A673 (cell line): ENCODE results near the gene POLDIP3. TPM values are rescaled to one million over a fixed set of nuclear protein-coding genes. Genes with fewer than 3 reads are reported as not detected.
A peak's percentile ranks its signal among the peaks of the same experiment; 100 is the strongest.
"Not testable (repeated sequence)": the region's sequence is repeated elsewhere in the genome, so short reads cannot be mapped to it uniquely, and the experiment has no call there.

Source experiments
- BruUV-seq: library from RNA; stranded (reverse); fragments of 400-500 nt; replicated peaks from 2 replicates; lab custom pipeline; 2021; lab: Mats Ljungman, UMichigan
- CTCF ChIA-PET: fragments of 300-600 bp; sonication (Branson Sonifier 250); formaldehyde crosslinking; loops from one replicate; lab custom pipeline; 2022; ENCODE audit warnings: antibody characterized with exemption; lab: Charles Lee
- POLR2A ChIA-PET: fragments of 300-600 bp; sonication (Branson Sonifier 250); formaldehyde crosslinking; loops from one replicate; lab custom pipeline; 2022; ENCODE audit warnings: antibody characterized with exemption; ENCODE audit not compliant: low non-redundant PET; lab: Charles Lee
- DNase-seq: peaks from one replicate; pipeline ENCODE4 v3.0.0-alpha.2; 2015; ENCODE audit warnings: low spot score
- H3K27ac ChIP-seq: fragments of 200-600 bp; sonication (generic); 2 replicates; pipeline ENCODE4 v1.5.1; 2016; ENCODE audit warnings: mixed run types, low read depth, mild to moderate bottlenecking, mixed read lengths, antibody characterized with exemption, low read length; ENCODE audit not compliant: poor library complexity, severe bottlenecking
- H3K27me3 ChIP-seq: fragments of 200-600 bp; sonication (generic); replicated peaks from 2 replicates; pipeline ENCODE4 v1.6.1; 2017; ENCODE audit warnings: mixed run types, low read depth, mild to moderate bottlenecking, mixed read lengths, antibody characterized with exemption, low read length; ENCODE audit not compliant: insufficient read depth, poor library complexity
- H3K36me3 ChIP-seq: fragments of 200-600 bp; sonication (generic); 2 replicates; pipeline ENCODE4 v1.6.1; 2016; ENCODE audit warnings: mixed run types, mild to moderate bottlenecking, mixed read lengths, antibody characterized with exemption, low read length; ENCODE audit not compliant: insufficient read depth, poor library complexity, severe bottlenecking
- H3K4me1 ChIP-seq: fragments of 200-600 bp; sonication (generic); 2 replicates; pipeline ENCODE4 v1.6.1; 2017; ENCODE audit warnings: mixed run types, mild to moderate bottlenecking, mixed read lengths, antibody characterized with exemption, low read length; ENCODE audit not compliant: insufficient read depth, poor library complexity, severe bottlenecking
- H3K4me3 ChIP-seq: fragments of 200-600 bp; sonication (generic); 2 replicates; pipeline ENCODE4 v1.5.1; 2016; ENCODE audit warnings: low read depth, mixed run types, mild to moderate bottlenecking, mixed read lengths, low read length; ENCODE audit not compliant: poor library complexity, severe bottlenecking
- H3K9me3 ChIP-seq: fragments of 200-600 bp; sonication (generic); 2 replicates; pipeline ENCODE4 v1.6.1; 2016; ENCODE audit warnings: mixed run types, low read depth, mild to moderate bottlenecking, mixed read lengths, antibody characterized with exemption, low read length; ENCODE audit not compliant: poor library complexity, severe bottlenecking
- EZH2 ChIP-seq: fragments of 200-600 bp; sonication (generic); IDR thresholded peaks from 2 replicates; pipeline ENCODE4 v1.6.1; 2017; ENCODE audit warnings: borderline replicate concordance, low read depth, mild to moderate bottlenecking, mixed read lengths, antibody characterized with exemption, low read length; ENCODE audit not compliant: poor library complexity, severe bottlenecking
- intact Hi-C: fragments of 100-400 bp; cut with micrococcal nuclease; formaldehyde crosslinking; loops from one replicate; pipeline ENCODE4 v1.10.0; 2022; ENCODE audit not compliant: unreplicated experiment
- total RNA-seq: library from RNA; stranded (reverse); gene quantifications from 2 replicates; pipeline ENCODE4 v1.2.3, GENCODE V29; 2021
- TF ChIP-seq, protein P1 (sequence below): fragments of 300-800, 200-600 bp; sonication (generic); conservative IDR thresholded peaks from 2 replicates; pipeline ENCODE4 v1.5.1; 2017; ENCODE audit warnings: low read depth, mild to moderate bottlenecking, antibody characterized with exemption, low read length, moderate library complexity, mixed read lengths

POLDIP3 gene
- total RNA-seq, 1 experiment from 2014 or later, result 134 TPM

DNA sequence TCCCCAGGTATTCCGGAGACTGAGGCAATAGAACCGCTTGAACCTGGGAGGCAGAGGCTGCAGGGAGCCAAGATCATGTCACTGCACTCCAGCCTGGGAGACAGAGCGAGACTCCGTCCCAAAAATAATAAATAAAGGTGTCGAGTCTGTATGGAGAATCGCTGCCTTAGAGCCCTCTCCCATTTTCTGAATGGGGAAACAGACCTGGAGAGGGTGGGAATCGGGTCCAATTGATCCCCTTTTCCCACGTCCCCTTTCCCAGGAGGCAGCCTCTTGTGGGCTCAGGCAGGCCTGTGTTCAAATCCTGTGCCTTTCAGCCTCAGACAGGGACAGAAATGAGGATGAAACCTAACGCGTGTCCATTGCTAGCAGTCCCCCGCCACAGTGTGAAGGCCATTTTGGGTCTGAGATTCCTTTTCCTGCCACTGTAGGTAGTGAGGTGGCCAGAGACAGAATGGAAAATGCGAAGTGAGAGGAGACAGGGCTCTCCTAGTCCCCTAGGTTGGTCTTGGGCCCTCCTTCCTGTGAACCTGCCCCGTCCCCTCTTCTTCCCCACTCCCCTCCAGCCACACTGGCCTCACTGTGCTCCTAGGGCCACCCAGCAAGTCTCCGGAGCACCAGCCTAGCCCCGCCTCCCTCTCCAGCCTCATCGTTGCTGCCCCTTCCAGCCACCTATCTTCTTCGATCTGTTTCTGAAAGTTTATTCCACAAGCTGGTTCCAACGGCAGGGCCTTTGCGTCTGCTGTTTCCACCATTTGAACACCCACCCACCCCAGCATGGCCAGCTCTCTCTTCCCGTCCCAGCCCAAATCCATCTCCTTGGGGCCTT, 2.7 kb upstream of the POLDIP3 start:
- Histone ChIP-seq H3K4me3 (no peak overlapping the region), H3K36me3 (peaks cover 8% of the 10 kb centered on the region), H3K27ac (no peak overlapping the region), H3K4me1 (peaks cover 13% of the 10 kb centered on the region), H3K27me3 (no peaks in the 10 kb centered on the region), H3K9me3 (no peaks in the 10 kb centered on the region)
- intact Hi-C loops, result no loop called here
- no TSS peak for BruUV-seq
- POLR2A ChIA-PET, result no interaction called here
- DNase-seq, result no peak
- CTCF ChIA-PET, result interaction anchor here (0.6 kb wide), 1 partner anchor 380 kb away, joined by 3 read pairs; no protein-coding TSS in a partner anchor
- no peak for TF ChIP-seq EZH2
- TF ChIP-seq, protein P1, sequence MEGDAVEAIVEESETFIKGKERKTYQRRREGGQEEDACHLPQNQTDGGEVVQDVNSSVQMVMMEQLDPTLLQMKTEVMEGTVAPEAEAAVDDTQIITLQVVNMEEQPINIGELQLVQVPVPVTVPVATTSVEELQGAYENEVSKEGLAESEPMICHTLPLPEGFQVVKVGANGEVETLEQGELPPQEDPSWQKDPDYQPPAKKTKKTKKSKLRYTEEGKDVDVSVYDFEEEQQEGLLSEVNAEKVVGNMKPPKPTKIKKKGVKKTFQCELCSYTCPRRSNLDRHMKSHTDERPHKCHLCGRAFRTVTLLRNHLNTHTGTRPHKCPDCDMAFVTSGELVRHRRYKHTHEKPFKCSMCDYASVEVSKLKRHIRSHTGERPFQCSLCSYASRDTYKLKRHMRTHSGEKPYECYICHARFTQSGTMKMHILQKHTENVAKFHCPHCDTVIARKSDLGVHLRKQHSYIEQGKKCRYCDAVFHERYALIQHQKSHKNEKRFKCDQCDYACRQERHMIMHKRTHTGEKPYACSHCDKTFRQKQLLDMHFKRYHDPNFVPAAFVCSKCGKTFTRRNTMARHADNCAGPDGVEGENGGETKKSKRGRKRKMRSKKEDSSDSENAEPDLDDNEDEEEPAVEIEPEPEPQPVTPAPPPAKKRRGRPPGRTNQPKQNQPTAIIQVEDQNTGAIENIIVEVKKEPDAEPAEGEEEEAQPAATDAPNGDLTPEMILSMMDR, result no peak

DNA sequence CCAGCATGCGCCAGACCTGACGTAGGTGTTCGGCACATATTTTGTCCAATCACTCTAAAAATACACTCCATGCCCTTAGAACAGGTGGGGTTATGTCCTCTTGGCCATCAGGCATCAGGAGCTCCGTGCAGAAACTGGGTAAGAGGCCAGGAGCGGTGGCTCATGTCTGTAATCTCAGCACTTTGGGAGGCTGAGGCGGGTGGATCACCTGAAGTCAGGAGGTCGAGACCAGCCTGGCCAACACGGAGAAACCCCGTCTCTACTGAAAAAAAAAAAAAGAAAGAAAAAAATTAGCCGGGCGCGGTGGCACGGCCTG, 1.1 kb upstream of the POLDIP3 start:
- CTCF ChIA-PET, BruUV-seq, DNase-seq, H3K9me3 ChIP-seq, POLR2A ChIA-PET, H3K27me3 ChIP-seq: not testable (repeated sequence)
- Histone ChIP-seq H3K27ac (peak overlapping the region; percentile 97), H3K36me3 (peaks cover 21% of the 10 kb centered on the region), H3K4me3 (peak overlapping the region; percentile 77), H3K4me1 (peaks cover 28% of the 10 kb centered on the region)
- intact Hi-C loops, result loop anchor here (2.0 kb wide), 1 partner anchor 33 kb away; no protein-coding TSS in a partner anchor

DNA sequence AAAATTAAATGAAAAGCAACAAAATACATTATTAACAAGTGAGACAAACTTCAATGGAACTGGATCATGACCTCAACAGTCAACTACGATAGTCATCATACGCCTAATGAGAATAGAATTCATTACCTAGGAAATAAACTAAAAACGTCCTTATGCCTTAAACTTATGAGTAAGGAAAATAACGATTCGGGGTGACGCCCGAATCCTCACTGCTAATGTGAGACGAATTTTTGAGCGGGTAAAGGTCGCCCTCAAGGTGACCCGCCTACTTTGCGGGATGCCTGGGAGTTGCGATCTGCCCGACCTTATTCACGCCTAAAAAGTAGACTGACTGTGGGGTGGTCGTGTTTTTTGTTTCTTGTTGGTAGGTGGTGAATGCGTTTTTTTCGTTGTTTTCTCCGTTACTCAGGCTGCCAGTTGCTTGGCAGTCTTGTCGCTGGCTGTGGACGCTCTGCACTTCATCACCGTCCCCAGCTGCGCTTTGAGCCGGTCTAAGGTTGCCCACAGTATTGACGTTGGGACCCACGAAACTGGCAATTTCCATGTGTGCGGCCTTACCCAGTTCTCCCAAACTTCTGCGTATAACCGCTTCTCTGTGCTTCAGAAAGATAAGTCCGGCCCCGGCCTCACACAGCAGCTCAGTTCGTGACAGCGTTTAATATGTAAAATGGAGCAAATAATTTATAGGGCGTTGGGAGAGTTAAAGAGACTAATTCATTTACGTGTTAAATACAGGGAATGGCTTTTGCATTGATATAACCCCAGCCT, 593 bp upstream of the POLDIP3 start:
- ChIA-PET POLR2A (interaction anchor here (0.6 to 0.8 kb wide), 7 partner anchors 19 to 596 kb away, joined by 3 to 10 read pairs (median 4); no protein-coding TSS in a partner anchor), CTCF (no interaction called here)
- Histone ChIP-seq H3K9me3 (no peaks in the 10 kb centered on the region), H3K4me1 (peaks cover 34% of the 10 kb centered on the region), H3K27ac (peak overlapping the region; percentile 97), H3K27me3 (no peaks in the 10 kb centered on the region), H3K36me3 (peaks cover 22% of the 10 kb centered on the region), H3K4me3 (peak overlapping the region; percentile 77)
- intact Hi-C loops, result loop anchor here (2.0 kb wide), 1 partner anchor 32 kb away; no protein-coding TSS in a partner anchor
- TF ChIP-seq, protein P1, result no peak
- no peak for TF ChIP-seq EZH2
- TSS peak; percentile 100 for BruUV-seq
- DNase-seq, result peak; percentile 98
